A549 (cell line): ENCODE results near the gene NEURL3. TPM values are rescaled to one million over a fixed set of nuclear protein-coding genes. Genes with fewer than 3 reads are reported as not detected.

Source experiments
- ATAC-seq, 2 experiments: fragments of 200-7000 bp in 1 of 2; fragments of >200 bp in 1 of 2; cut with Nextera tagmentation in 1 of 2; cut with Tn5 transposase in 1 of 2; 3 replicates each; pipeline versions ENCODE4 v1.8.0 to v1.9.1; 2018 to 2020; ENCODE audit warnings: mild to moderate bottlenecking in 1 of 2, moderate library complexity in 1 of 2
- CTCF ChIA-PET: fragments of 300-600 bp; sonication (Branson Sonifier 250); formaldehyde crosslinking; extraction: SDS; loops from one replicate; lab custom pipeline; 2021; ENCODE audit warnings: antibody characterized with exemption, inconsistent platforms; lab: Yijun Ruan, JAX
- POLR2A ChIA-PET: fragments of 350-600 bp; formaldehyde crosslinking; extraction: SDS; loops from one replicate; lab custom pipeline; 2021; ENCODE audit warnings: antibody characterized with exemption, inconsistent platforms; lab: Yijun Ruan, JAX
- DNase-seq, 2 experiments: peaks; one replicate each; pipeline versions ENCODE4 v3.0.0 to v3.0.0-alpha.2; 2011 to 2016; ENCODE audit warnings: low read depth in 1 of 2, low spot score in 1 of 2
- FAIRE-seq: peaks from 2 replicates; lab custom pipeline; 2011; peaks lifted over from hg19 to GRCh38; lab: Jason Lieb, UNC
- H3K27ac ChIP-seq, 2 experiments: fragments of >200 bp; sonication (Bioruptor Twin); formaldehyde crosslinking; 3 replicates each; pipeline ENCODE4 v1.5.1; 2016 to 2017
- H3K4me1 ChIP-seq: fragments of >200 bp; sonication (Bioruptor Twin); formaldehyde crosslinking; 3 replicates; pipeline ENCODE4 v1.6.1; 2016
- H3K4me2 ChIP-seq: fragments of >200 bp; sonication (Bioruptor Twin); formaldehyde crosslinking; 3 replicates; pipeline ENCODE4 v1.6.1; 2016
- H3K4me3 ChIP-seq: fragments of >200 bp; sonication (Bioruptor Twin); formaldehyde crosslinking; 3 replicates; pipeline ENCODE4 v1.5.1; 2016
- H3K9me3 ChIP-seq: fragments of >200 bp; sonication (Bioruptor Twin); formaldehyde crosslinking; 3 replicates; pipeline ENCODE4 v1.6.1; 2016
- EHF ChIP-seq: fragments of 250-450 bp; sonication (Bioruptor Pico); IDR thresholded peaks from 2 replicates; pipeline ENCODE4 v1.5.0; 2020; ENCODE audit warnings: mild to moderate bottlenecking
- EP300 ChIP-seq, 2 experiments: fragments of >200 bp; sonication (Bioruptor Twin); formaldehyde crosslinking; IDR thresholded peaks; 2 replicates in 1 of 2; 3 replicates in 1 of 2; pipeline ENCODE4 v1.6.1; 2016 to 2017
- HOXA7 ChIP-seq: fragments of 250-450 bp; sonication (Bioruptor Pico); IDR thresholded peaks from 2 replicates; pipeline ENCODE4 v1.5.0; 2020; ENCODE audit warnings: mild to moderate bottlenecking, moderate library complexity
- KDM1A ChIP-seq: fragments of 200-600 bp; sonication (generic); IDR thresholded peaks from 2 replicates; pipeline ENCODE4 v1.6.1; 2016; ENCODE audit warnings: low read depth, mild to moderate bottlenecking
- MAFK ChIP-seq: fragments of 450-650 bp; IDR thresholded peaks from 2 replicates; pipeline ENCODE4 v1.6.1; 2014; ENCODE audit not compliant: partially characterized antibody
- RFX5 ChIP-seq: fragments of 450-650 bp; IDR thresholded peaks from 2 replicates; pipeline ENCODE4 v1.7.1; 2014; ENCODE audit warnings: antibody characterized with exemption, mild to moderate bottlenecking, moderate library complexity
- TFCP2L1 ChIP-seq: fragments of 250-450 bp; sonication (Bioruptor Pico); IDR thresholded peaks from 2 replicates; pipeline ENCODE4 v1.5.0; 2021; ENCODE audit warnings: mild to moderate bottlenecking
- ZC3H11A ChIP-seq: fragments of 450-650 bp; IDR thresholded peaks from 2 replicates; pipeline ENCODE4 v1.6.1; 2014; ENCODE audit warnings: antibody characterized with exemption, mild to moderate bottlenecking
- ZFP36 ChIP-seq: fragments of 450-650 bp; IDR thresholded peaks from 2 replicates; pipeline ENCODE4 v1.6.1; 2014; ENCODE audit warnings: borderline replicate concordance; ENCODE audit not compliant: partially characterized antibody
- WGBS: methylation state at CpG from one replicate; pipeline ENCODE4 v1.1.6; 2017; ENCODE audit errors: missing lambda C conversion rate; 5-methylcytosine and 5-hydroxymethylcytosine counted together
- polyA plus RNA-seq, 4 experiments: library from polyadenylated mRNA; depleted of rRNA in 3 of 4; stranded (reverse); fragments of >200 nt; fragmentation: RNase III in 1 of 4; extraction: RNeasy Plus Mini Kit Qiagen cat#74134 plus additional on column Dnase treatment in 1 of 4; gene quantifications; 2 replicates in 3 of 4; 3 replicates in 1 of 4; pipeline ENCODE4 v1.2.3, GENCODE V29; 2011 to 2017
- TF ChIP-seq, protein P1 (sequence below): fragments of 150-350 bp; IDR thresholded peaks from 2 replicates; pipeline ENCODE4 v1.6.1; 2014; ENCODE audit warnings: low read depth, mild to moderate bottlenecking, low read length
- TF ChIP-seq, protein P2 (sequence below): IDR thresholded peaks from 2 replicates; pipeline ENCODE4 v1.6.1; 2012; ENCODE audit warnings: low read depth, borderline replicate concordance
- TF ChIP-seq, protein P3 (sequence below): fragments of 450-650 bp; IDR thresholded peaks from 2 replicates; pipeline ENCODE4 v1.6.1; 2014; ENCODE audit warnings: antibody characterized with exemption
- TF ChIP-seq, protein P4 (sequence below): fragments of 250-450 bp; sonication (Bioruptor Pico); IDR thresholded peaks from 2 replicates; pipeline ENCODE4 v1.5.0; 2021; ENCODE audit warnings: mild to moderate bottlenecking, moderate library complexity, borderline replicate concordance

The NEURL3 gene
- polyA plus RNA-seq, 2 of the 4 experiments (the other 2 are of a cell fraction), result 0.28 to 0.44 TPM

DNA sequence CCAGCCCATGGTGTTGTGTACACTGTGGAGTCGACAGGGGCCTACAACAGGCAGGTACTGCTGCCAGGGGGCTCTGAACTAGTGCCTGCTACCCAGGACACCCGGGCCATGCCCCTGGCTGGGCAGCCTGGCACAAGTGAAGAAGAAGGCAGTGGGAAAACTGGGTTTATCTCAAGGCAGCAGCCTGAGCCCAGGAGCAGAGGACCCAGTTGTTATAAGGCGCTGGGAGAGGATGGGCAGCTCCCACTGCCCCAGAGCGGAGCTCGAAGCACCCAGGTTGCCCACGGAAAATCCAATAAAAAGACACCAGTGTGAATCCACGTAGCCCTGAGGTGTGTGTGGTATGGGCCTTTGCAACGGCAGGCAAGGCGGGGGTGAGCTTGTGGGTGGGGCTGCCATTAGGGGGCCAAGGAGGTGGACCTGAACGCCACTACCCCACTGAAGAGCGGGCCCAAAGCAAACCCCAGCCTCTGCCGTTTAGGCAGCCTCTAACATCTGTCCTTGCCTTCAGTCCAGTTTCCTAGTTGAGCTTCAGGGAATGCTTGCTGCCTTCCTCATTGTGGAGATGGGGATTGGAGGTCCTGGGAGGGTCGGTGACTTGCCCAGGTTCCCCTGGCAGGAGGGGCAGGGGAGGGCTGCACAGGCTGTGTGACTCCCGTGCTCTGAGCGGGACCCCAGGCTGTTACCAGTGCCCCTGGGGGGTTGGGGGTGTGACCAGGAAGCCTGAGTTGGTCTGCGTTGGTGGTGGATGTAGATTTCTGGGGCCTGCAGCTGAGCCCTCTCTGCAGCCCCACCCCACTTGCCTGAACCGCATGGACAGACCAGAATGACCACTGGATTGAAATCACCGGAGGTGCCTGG, 47.4 kb upstream of the NEURL3 start (continued):
- no peak for TF ChIP-seq EP300 (IDR thresholded peaks at IDR 0.05)
- no peak for TF ChIP-seq RFX5
- TF ChIP-seq, protein P1, sequence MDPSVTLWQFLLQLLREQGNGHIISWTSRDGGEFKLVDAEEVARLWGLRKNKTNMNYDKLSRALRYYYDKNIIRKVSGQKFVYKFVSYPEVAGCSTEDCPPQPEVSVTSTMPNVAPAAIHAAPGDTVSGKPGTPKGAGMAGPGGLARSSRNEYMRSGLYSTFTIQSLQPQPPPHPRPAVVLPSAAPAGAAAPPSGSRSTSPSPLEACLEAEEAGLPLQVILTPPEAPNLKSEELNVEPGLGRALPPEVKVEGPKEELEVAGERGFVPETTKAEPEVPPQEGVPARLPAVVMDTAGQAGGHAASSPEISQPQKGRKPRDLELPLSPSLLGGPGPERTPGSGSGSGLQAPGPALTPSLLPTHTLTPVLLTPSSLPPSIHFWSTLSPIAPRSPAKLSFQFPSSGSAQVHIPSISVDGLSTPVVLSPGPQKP, result no peak
- TF ChIP-seq, protein P2, sequence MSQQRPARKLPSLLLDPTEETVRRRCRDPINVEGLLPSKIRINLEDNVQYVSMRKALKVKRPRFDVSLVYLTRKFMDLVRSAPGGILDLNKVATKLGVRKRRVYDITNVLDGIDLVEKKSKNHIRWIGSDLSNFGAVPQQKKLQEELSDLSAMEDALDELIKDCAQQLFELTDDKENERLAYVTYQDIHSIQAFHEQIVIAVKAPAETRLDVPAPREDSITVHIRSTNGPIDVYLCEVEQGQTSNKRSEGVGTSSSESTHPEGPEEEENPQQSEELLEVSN, result no peak

- DNase-seq, result no peak
- Histone ChIP-seq H3K4me1 (peaks cover 38% of the 10 kb centered on the region), H3K27ac (peak overlapping the region in 1 of 2 experiments; percentile 88; a peak in 3 of 6 replicates), H3K4me2 (no peak overlapping the region), H3K9me3 (no peaks in the 10 kb centered on the region), H3K4me3 (no peak overlapping the region)
- 93% methylated on average over 24 of the region's 25 CpGs for WGBS
- POLR2A ChIA-PET, result no interaction called here
- FAIRE-seq, result no peak
- CTCF ChIA-PET, result interaction anchor here (0.9 to 12.0 kb wide), 13 partner anchors 9 to 247 kb away, joined by 3 to 186 read pairs (median 29); partner anchors contain the start of gene CNNM4
- no peak for ATAC-seq
- TF ChIP-seq, protein P3, sequence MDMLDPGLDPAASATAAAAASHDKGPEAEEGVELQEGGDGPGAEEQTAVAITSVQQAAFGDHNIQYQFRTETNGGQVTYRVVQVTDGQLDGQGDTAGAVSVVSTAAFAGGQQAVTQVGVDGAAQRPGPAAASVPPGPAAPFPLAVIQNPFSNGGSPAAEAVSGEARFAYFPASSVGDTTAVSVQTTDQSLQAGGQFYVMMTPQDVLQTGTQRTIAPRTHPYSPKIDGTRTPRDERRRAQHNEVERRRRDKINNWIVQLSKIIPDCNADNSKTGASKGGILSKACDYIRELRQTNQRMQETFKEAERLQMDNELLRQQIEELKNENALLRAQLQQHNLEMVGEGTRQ, result no peak
- TF ChIP-seq HOXA7 (CRISPR knock-in tag) (no peak), MAFK (no peak), ZC3H11A (no peak), KDM1A (no peak), EHF (CRISPR knock-in tag) (no peak), TFCP2L1 (CRISPR knock-in tag) (no peak), ZFP36 (no peak)
- TF ChIP-seq, protein P4, sequence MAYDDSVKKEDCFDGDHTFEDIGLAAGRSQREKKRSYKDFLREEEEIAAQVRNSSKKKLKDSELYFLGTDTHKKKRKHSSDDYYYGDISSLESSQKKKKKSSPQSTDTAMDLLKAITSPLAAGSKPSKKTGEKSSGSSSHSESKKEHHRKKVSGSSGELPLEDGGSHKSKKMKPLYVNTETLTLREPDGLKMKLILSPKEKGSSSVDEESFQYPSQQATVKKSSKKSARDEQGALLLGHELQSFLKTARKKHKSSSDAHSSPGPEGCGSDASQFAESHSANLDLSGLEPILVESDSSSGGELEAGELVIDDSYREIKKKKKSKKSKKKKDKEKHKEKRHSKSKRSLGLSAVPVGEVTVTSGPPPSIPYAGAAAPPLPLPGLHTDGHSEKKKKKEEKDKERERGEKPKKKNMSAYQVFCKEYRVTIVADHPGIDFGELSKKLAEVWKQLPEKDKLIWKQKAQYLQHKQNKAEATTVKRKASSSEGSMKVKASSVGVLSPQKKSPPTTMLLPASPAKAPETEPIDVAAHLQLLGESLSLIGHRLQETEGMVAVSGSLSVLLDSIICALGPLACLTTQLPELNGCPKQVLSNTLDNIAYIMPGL, result no peak
- TF ChIP-seq, protein P1, result no peak
Observed at GRCh38 chr2:96551605-96552314, 46.6 kb upstream of the NEURL3 start.
